Left lobe of liver (tissue), 2 donors: ENCODE data around the gene NPL. TPM values are rescaled to one million over a fixed set of nuclear protein-coding genes. Genes with fewer than 3 reads are reported as not detected.

Experiments
- ATAC-seq: fragments of 200-7000 bp; cut with Tn5 transposase; one replicate; pipeline ENCODE4 v1.9.1; 2020; ENCODE audit warnings: mild to moderate bottlenecking, moderate library complexity
- DNase-seq: peaks from one replicate; pipeline ENCODE4 v3.0.0-alpha.2; 2020; ENCODE audit warnings: low spot score
- total RNA-seq: library from RNA; stranded (reverse); gene quantifications from one replicate; pipeline ENCODE4 v1.2.1, GENCODE V29; 2021
- donor health status: DM: no; HTN: no; CAD: no; lungs with moderate emphysema.
- donor health status: DM: no; HTN: yes; CAD: no.

The NPL gene
- total RNA-seq, 1 donor from 2014 or later: 15.0 TPM

- DNase-seq (no peak), ATAC-seq (no peak)
Observed at GRCh38 chr1:182860658-182861057, 71.1 kb downstream of the NPL start.

- no peak for DNase-seq
- ATAC-seq: no peak
Observed at GRCh38 chr1:182861994-182862393, 72.4 kb downstream of the NPL start.

- no peak for ATAC-seq
- DNase-seq: no peak
Observed at GRCh38 chr1:182862827-182863226, 73.3 kb downstream of the NPL start.

GRCh38 chr1:182863940-182864339 is 74.4 kb downstream of the NPL start:
- DNase-seq (no peak), ATAC-seq (no peak)

- no peak for ATAC-seq
- DNase-seq: no peak
Observed at GRCh38 chr1:182867861-182868260, 78.3 kb downstream of the NPL start.

GRCh38 chr1:182869241-182869666 is 79.7 kb downstream of the NPL start:
- peak; percentile 40 for ATAC-seq
- no peak for DNase-seq

- DNase-seq (no peak), ATAC-seq (no peak)
Observed at GRCh38 chr1:182872881-182873280, 83.3 kb downstream of the NPL start.

- DNase-seq (no peak), ATAC-seq (no peak)
Observed at GRCh38 chr1:182875889-182876288, 86.3 kb downstream of the NPL start.

GRCh38 chr1:182877331-182877730 is 87.8 kb downstream of the NPL start:
- ATAC-seq (no peak), DNase-seq (no peak)

GRCh38 chr1:182877842-182878241 is 88.3 kb downstream of the NPL start:
- no peak for DNase-seq
- no peak for ATAC-seq

Other genes starting within 250 kb of the NPL start
- gene RNASEL, start 200.5 kb upstream of the NPL start, total RNA-seq: 2.2 TPM
- gene RGS16, start 185.4 kb upstream of the NPL start, total RNA-seq: 0.15 TPM
- gene RGS8, start 105.2 kb upstream of the NPL start, total RNA-seq: not detected
- 32.1 TPM for gene DHX9, start 49.6 kb downstream of the NPL start, total RNA-seq
- gene SHCBP1L, start 163.4 kb downstream of the NPL start, total RNA-seq: not detected
- 19.0 TPM for gene LAMC1, start 233.6 kb downstream of the NPL start, total RNA-seq